OCI-LY3 (cell line): ENCODE measurements around the gene UBE2J1.

ENCODE experiments used
- H2AFZ ChIP-seq: fragments of 200-600, 300-600 bp; shearing (Covaris generic); 2 replicates; pipeline ENCODE4 v1.6.0; 2014; ENCODE audit warnings: antibody characterized with exemption, low read depth, low read length
- H3K27ac ChIP-seq: fragments of 200-600, 300-600 bp; sonication (generic); 2 replicates; pipeline ENCODE4 v1.5.1; 2014; ENCODE audit warnings: mild to moderate bottlenecking, low read length, moderate library complexity, mixed read lengths
- H3K27me3 ChIP-seq: fragments of 200-600, 300-600 bp; sonication (generic); 2 replicates; pipeline ENCODE4 v1.6.1; 2014; ENCODE audit warnings: low read depth, low read length, mixed read lengths
- H3K36me3 ChIP-seq: fragments of 200-600, 300-600 bp; sonication (generic); replicated peaks from 2 replicates; pipeline ENCODE3; 2014; ENCODE audit warnings: low read depth, low read length, mixed read lengths
- H3K4me1 ChIP-seq: fragments of 300-600, 200-600 bp; sonication (generic); 2 replicates; pipeline ENCODE4 v1.6.1; 2014; ENCODE audit warnings: low read length, mixed read lengths
- H3K4me2 ChIP-seq: fragments of 200-600, 300-600 bp; sonication (generic); 2 replicates; pipeline ENCODE4 v1.6.1; 2014; ENCODE audit warnings: low read length, mixed read lengths
- H3K4me3 ChIP-seq: fragments of 300-600, 200-600 bp; sonication (generic); 2 replicates; pipeline ENCODE4 v1.5.1; 2014; ENCODE audit warnings: antibody characterized with exemption, mild to moderate bottlenecking, low read length, moderate library complexity
- H3K79me2 ChIP-seq: fragments of 300-600, 200-600 bp; shearing (Covaris generic); 2 replicates; pipeline ENCODE4 v1.6.1; 2014; ENCODE audit warnings: mild to moderate bottlenecking, low read length, mixed read lengths
- H3K9ac ChIP-seq: fragments of 300-600, 200-600 bp; shearing (Covaris generic); 2 replicates; pipeline ENCODE4 v1.6.0; 2014; ENCODE audit warnings: mild to moderate bottlenecking, low read length, moderate library complexity
- H3K9me3 ChIP-seq: fragments of 200-600, 300-600 bp; shearing (Covaris generic); 2 replicates; pipeline ENCODE4 v1.6.1; 2014; ENCODE audit warnings: low read length, mixed read lengths; ENCODE audit not compliant: insufficient read depth
- H4K20me1 ChIP-seq: fragments of 200-600, 300-600 bp; sonication (generic); 2 replicates; pipeline ENCODE4 v1.6.1; 2016; ENCODE audit warnings: low read length, mixed read lengths; ENCODE audit not compliant: insufficient read depth
- CTCF ChIP-seq: fragments of 200-600, 300-600 bp; sonication (generic); IDR thresholded peaks from 2 replicates; pipeline ENCODE4 v1.5.1; 2014; ENCODE audit warnings: antibody characterized with exemption, low read length, low read depth
- EZH2phosphoT487 ChIP-seq: fragments of 200-600 bp; shearing (Covaris generic); IDR thresholded peaks from 2 replicates; pipeline ENCODE4 v1.6.1; 2018; ENCODE audit warnings: antibody characterized with exemption, mixed run types, low read depth

Gene UBE2J1

GRCh38 chr6:89290401-89291155 is 61.9 kb downstream of the UBE2J1 start:
- H2AFZ ChIP-seq, result no peak overlapping the region
- no peak overlapping the region for H3K4me2 ChIP-seq
- no peaks in the 10 kb centered on the region for H3K4me1 ChIP-seq
- H3K9me3 ChIP-seq, result no peaks in the 10 kb centered on the region
- H3K27ac ChIP-seq, result no peak overlapping the region
- H3K27me3 ChIP-seq, result no peaks in the 10 kb centered on the region
- no peak overlapping the region for H3K9ac ChIP-seq
- TF ChIP-seq CTCF, result no peak
- TF ChIP-seq EZH2phosphoT487, result no peak
- no peaks in the 10 kb centered on the region for H3K79me2 ChIP-seq
- H4K20me1 ChIP-seq, result no peaks in the 10 kb centered on the region
- no peaks in the 10 kb centered on the region for H3K36me3 ChIP-seq
- H3K4me3 ChIP-seq, result no peak overlapping the region

- H3K4me1 ChIP-seq, result no peaks in the 10 kb centered on the region
- H3K4me3 ChIP-seq, result no peak overlapping the region
- H3K27ac ChIP-seq, result no peak overlapping the region
- H3K36me3 ChIP-seq, result no peaks in the 10 kb centered on the region
- no peaks in the 10 kb centered on the region for H3K79me2 ChIP-seq
- TF ChIP-seq CTCF, result no peak
- TF ChIP-seq EZH2phosphoT487, result no peak
- no peaks in the 10 kb centered on the region for H3K27me3 ChIP-seq
- no peaks in the 10 kb centered on the region for H3K9me3 ChIP-seq
- no peak overlapping the region for H2AFZ ChIP-seq
- no peaks in the 10 kb centered on the region for H4K20me1 ChIP-seq
- H3K9ac ChIP-seq, result no peak overlapping the region
- H3K4me2 ChIP-seq, result no peak overlapping the region
Observed at GRCh38 chr6:89289710-89290109, 62.8 kb downstream of the UBE2J1 start.

GRCh38 chr6:89287351-89288028 is 65.0 kb downstream of the UBE2J1 start:
- H3K4me3 ChIP-seq, result no peak overlapping the region
- no peak for TF ChIP-seq CTCF
- no peak for TF ChIP-seq EZH2phosphoT487

GRCh38 chr6:89286516-89286915 is 66.0 kb downstream of the UBE2J1 start:
- Histone ChIP-seq H3K9ac (no peak overlapping the region), H3K4me2 (no peak overlapping the region), H3K4me1 (no peaks in the 10 kb centered on the region), H4K20me1 (no peaks in the 10 kb centered on the region), H3K79me2 (no peaks in the 10 kb centered on the region), H3K27me3 (no peaks in the 10 kb centered on the region), H2AFZ (no peak overlapping the region), H3K36me3 (no peaks in the 10 kb centered on the region), H3K27ac (no peak overlapping the region), H3K9me3 (no peaks in the 10 kb centered on the region), H3K4me3 (no peak overlapping the region)
- TF ChIP-seq EZH2phosphoT487 (no peak), CTCF (no peak)

More at GRCh38 chr6:89287351-89288028, 65.0 kb downstream of the UBE2J1 start:
- no peaks in the 10 kb centered on the region for H3K27me3 ChIP-seq
- H3K9ac ChIP-seq, result no peak overlapping the region
- no peaks in the 10 kb centered on the region for H3K9me3 ChIP-seq
- no peak overlapping the region for H3K27ac ChIP-seq
- no peaks in the 10 kb centered on the region for H3K36me3 ChIP-seq
- no peaks in the 10 kb centered on the region for H3K79me2 ChIP-seq
- no peak overlapping the region for H3K4me2 ChIP-seq
- no peak overlapping the region for H2AFZ ChIP-seq
- H4K20me1 ChIP-seq, result no peaks in the 10 kb centered on the region
- H3K4me1 ChIP-seq, result no peaks in the 10 kb centered on the region
